Heart left ventricle (tissue), 16 donors: ENCODE measurements around the gene PSTPIP1. TPM values are rescaled to one million over a fixed set of nuclear protein-coding genes. Genes with fewer than 3 reads are reported as not detected.
A peak's percentile ranks its signal among the peaks of the same experiment; 100 is the strongest.

ENCODE experiments used
- ATAC-seq, 4 donors: fragments of 200-7000 bp; cut with Tn5 transposase; one replicate each; pipeline ENCODE4 v1.9.1; 2020 to 2022; ENCODE audit warnings: moderate library complexity in 4 of 4, mild to moderate bottlenecking in 3 of 4, moderate number of reproducible peaks in 1 of 4
- DNase-seq, 5 donors: peaks; one replicate each; pipeline ENCODE4 v3.0.0-alpha.2; 2020
- H3K27ac ChIP-seq, 12 donors: fragments of 200-600 bp; sonication (generic) in 4 of 12; one replicate each; pipeline versions ENCODE4 v1.5.0 to v1.8.0; 2016 to 2022; ENCODE audit warnings: mild to moderate bottlenecking in 2 of 12
- H3K27me3 ChIP-seq, 9 donors: fragments of 200-600 bp; sonication (generic) in 2 of 9; one replicate each; pipeline versions ENCODE4 v1.5.1 to v1.8.0; 2016 to 2022; ENCODE audit warnings: mild to moderate bottlenecking in 3 of 9
- H3K36me3 ChIP-seq, 9 donors: fragments of 200-600 bp; sonication (generic) in 2 of 9; one replicate each; pipeline versions ENCODE4 v1.5.0 to v1.8.0; 2018 to 2022; ENCODE audit warnings: mild to moderate bottlenecking in 2 of 9
- H3K4me1 ChIP-seq, 12 donors: fragments of 200-600 bp; sonication (generic) in 4 of 12; one replicate each; pipeline versions ENCODE4 v1.5.0 to v1.8.0; 2016 to 2022; ENCODE audit warnings: mild to moderate bottlenecking in 3 of 12
- H3K4me3 ChIP-seq, 12 donors: fragments of 200-600 bp; sonication (generic) in 4 of 12; one replicate each; pipeline versions ENCODE4 v1.5.0 to v1.8.0; 2017 to 2022; ENCODE audit warnings: mild to moderate bottlenecking in 9 of 12, moderate library complexity in 4 of 12
- H3K9me3 ChIP-seq, 12 donors: fragments of 200-600 bp; sonication (generic) in 4 of 12; one replicate each; pipeline versions ENCODE4 v1.5.0 to v1.8.0; 2016 to 2022; ENCODE audit warnings: mild to moderate bottlenecking in 1 of 12
- POLR2A ChIP-seq, 2 donors: fragments of 450-650 bp; IDR thresholded peaks; one replicate each; pipeline ENCODE4 v1.6.1; 2017; ENCODE audit warnings: antibody characterized with exemption in 2 of 2, mild to moderate bottlenecking in 2 of 2, moderate library complexity in 2 of 2
- WGBS, 4 donors: extraction: QIAGEN DNeasy Blood & Tissue Kit in 2 of 4; methylation state at CpG; one replicate each; pipeline versions ENCODE4 v1.1.5 to v1.1.7; 2013 to 2018; 5-methylcytosine and 5-hydroxymethylcytosine counted together
- intact Hi-C, 10 donors: fragments of 100-400 bp; cut with DNase I; formaldehyde crosslinking; loops; one replicate each; pipeline versions ENCODE4 v1.11.1 to v1.14.2; 2022
- polyA plus RNA-seq, 2 donors: library from polyadenylated mRNA; stranded (reverse); fragments of 200-250 nt; gene quantifications; one replicate each; pipeline ENCODE4 v1.2.3, GENCODE V29; 2013
- total RNA-seq, 9 donors: library from RNA; depleted of rRNA in 2 of 9; stranded (reverse); fragments of >200 nt in 2 of 9; fragmentation: NEBNext Ultra II Directional in 3 of 9; extraction: Animal tissue kit (Norgen Biotek cat#: 25700) in 3 of 9; gene quantifications; one replicate each; pipeline versions ENCODE4 v1.1.0 to v1.2.4, GENCODE V29; 2016 to 2023
- TF ChIP-seq, protein P1 (sequence below), 12 donors: fragments of 200-600 bp; sonication (generic) in 4 of 12; IDR thresholded peaks; one replicate each; pipeline versions ENCODE4 v1.5.0 to v1.8.0; 2018 to 2022; ENCODE audit warnings: antibody characterized with exemption in 12 of 12, mild to moderate bottlenecking in 5 of 12
- donor health status: ischemic (EF 13 %, LVEDD 7.1; RV severe dilation, severe dysfunction).
- donor health status: healthy with polysubstance abuse.
- donor health status: DM: no; HTN: yes; CAD: no.
- donor health status: DM: no; HTN: no; CAD: no.
- donor health status: ischemic (EF 25% LVEDD 6.9; RV normal size, moderate dysfunction).
- donor health status: ischemic (EF 25% LVEDD 5.7; RV mildly dilated, moderate dysfunction).
- donor health status: healthy.
- donor health status: DM: yes; HTN: yes; CAD: no.
- donor health status: ischemic (EF 35%, LVEDD 5.7; RV mildly dilated, moderate dysfunction).
- donor health status: nonischemic (EF 11% LVEDD 7.7; RV severe dilation, severe dysfunction).
- donor health status: DM: yes; HTN: yes; CAD: no.
- donor health status: PGD.
- donor health status: ischemic (EF 29% LVEDD 5.4; RV normal size, mild dysfunction).
- donor health status: nonischemic (EF 23%, LVEDD 6.1; RV moderate dilation, normal function).

The PSTPIP1 gene
- total and polyA plus RNA-seq, 11 donors = 1.3 to 17.2 (median 2.9) TPM

DNA sequence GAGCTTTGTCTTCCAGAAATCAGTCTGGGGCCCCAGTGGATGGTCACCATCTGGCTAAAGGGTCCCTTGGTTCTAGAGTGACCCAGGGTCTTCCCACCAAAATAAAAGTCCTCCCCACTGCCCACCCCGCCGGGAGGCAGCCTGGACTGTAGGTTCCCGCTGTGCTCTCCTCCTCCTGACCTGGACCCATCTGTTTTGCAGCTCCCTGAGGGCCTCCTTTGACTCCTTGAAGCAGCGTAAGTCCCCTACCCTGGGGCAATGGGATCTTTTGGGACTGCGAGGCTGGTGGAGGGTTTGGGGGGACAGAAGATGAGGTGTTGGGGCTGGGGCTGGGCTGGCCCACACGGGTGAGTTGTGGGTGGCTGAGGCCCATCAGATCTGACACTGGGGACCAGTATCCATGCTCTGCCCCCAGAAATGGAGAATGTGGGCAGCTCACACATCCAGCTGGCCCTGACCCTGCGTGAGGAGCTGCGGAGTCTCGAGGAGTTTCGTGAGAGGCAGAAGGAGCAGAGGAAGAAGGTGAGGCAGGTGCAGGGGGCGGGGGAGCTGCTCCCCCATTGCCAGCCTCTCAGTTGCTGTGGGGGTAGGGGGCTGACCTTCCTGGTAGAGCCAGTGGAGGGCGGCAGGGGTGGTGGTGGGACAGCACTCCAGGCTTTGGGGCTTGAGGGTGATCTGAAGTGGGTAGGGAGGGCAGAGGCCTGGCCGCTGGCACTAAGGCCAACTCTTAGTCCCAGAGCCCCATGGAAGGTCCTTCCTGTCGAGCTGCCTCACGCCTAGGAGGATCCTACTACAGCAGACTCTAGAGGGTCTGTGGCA, 30.4 kb downstream of the PSTPIP1 start:
- Histone ChIP-seq H3K27me3 (peaks cover 0 to 7% (median 0%) of the 10 kb centered on the region in 9 donors), H3K4me3 (no peak overlapping the region), H3K9me3 (no peaks in the 10 kb centered on the region), H3K4me1 (peaks cover 0 to 37% (median 19%) of the 10 kb centered on the region in 12 donors), H3K27ac (no peak overlapping the region), H3K36me3 (peaks cover 0 to 26% (median 0%) of the 10 kb centered on the region in 9 donors)
- peak in 4 of 5 donors; percentile 7 to 37 (median 18) for DNase-seq
- no peak for TF ChIP-seq POLR2A (IDR thresholded peaks at IDR 0.05)
- TF ChIP-seq, protein P1, sequence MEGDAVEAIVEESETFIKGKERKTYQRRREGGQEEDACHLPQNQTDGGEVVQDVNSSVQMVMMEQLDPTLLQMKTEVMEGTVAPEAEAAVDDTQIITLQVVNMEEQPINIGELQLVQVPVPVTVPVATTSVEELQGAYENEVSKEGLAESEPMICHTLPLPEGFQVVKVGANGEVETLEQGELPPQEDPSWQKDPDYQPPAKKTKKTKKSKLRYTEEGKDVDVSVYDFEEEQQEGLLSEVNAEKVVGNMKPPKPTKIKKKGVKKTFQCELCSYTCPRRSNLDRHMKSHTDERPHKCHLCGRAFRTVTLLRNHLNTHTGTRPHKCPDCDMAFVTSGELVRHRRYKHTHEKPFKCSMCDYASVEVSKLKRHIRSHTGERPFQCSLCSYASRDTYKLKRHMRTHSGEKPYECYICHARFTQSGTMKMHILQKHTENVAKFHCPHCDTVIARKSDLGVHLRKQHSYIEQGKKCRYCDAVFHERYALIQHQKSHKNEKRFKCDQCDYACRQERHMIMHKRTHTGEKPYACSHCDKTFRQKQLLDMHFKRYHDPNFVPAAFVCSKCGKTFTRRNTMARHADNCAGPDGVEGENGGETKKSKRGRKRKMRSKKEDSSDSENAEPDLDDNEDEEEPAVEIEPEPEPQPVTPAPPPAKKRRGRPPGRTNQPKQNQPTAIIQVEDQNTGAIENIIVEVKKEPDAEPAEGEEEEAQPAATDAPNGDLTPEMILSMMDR (IDR thresholded peaks at IDR 0.05) = no peak
- intact Hi-C loops = loop anchor here in 5 of 10 donors (10.0 kb wide), 1 partner anchor 520 kb away; no protein-coding TSS in a partner anchor
- no peak for ATAC-seq
- 91 to 95% (median 93%) methylated on average over 12 to 15 of the region's 15 CpGs for WGBS, 4 donors

DNA sequence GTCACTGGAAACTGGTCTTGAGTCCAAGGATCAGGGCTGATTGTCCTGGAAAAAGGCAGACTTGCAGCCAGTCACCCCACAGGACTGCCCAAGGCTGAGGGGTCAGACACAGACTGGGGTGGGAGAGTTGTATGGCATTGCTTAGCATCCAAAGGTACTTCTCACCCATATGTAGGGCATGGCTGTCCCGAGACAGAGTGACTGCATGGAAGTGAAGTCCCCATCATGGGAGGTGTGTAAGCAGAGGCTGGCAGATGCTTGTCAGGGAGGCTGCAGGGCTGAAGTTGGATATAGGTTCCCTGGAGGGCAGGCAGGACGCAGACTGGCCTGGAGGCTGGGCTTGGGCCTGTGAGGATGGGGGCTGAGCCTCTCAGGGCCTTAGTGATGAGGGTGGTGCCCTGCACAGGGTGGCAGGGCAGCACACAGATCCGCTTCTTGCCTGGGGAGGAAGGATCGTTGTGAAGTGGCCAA, 31.1 kb downstream of the PSTPIP1 start:
- no peak for TF ChIP-seq POLR2A (IDR thresholded peaks at IDR 0.05)
- TF ChIP-seq, protein P1 (IDR thresholded peaks at IDR 0.05) = no peak
- intact Hi-C loops = loop anchor here in 5 of 10 donors (10.0 kb wide), 1 partner anchor 519 kb away; no protein-coding TSS in a partner anchor
- no peak for ATAC-seq
- peaks cover 0 to 33% (median 0%) of the 10 kb centered on the region in 9 donors for H3K36me3 ChIP-seq
- H3K4me3 ChIP-seq = no peak overlapping the region
- H3K4me1 ChIP-seq = peaks cover 0 to 32% (median 17%) of the 10 kb centered on the region in 12 donors
- H3K9me3 ChIP-seq = no peaks in the 10 kb centered on the region
- WGBS, 4 donors = 85 to 90% (median 90%) methylated on average over 3 to 4 of the region's 4 CpGs
- peaks cover 0 to 7% (median 0%) of the 10 kb centered on the region in 9 donors for H3K27me3 ChIP-seq
- peak in 3 of 5 donors; percentile 6 to 41 (median 19) for DNase-seq
- H3K27ac ChIP-seq = no peak overlapping the region

DNA sequence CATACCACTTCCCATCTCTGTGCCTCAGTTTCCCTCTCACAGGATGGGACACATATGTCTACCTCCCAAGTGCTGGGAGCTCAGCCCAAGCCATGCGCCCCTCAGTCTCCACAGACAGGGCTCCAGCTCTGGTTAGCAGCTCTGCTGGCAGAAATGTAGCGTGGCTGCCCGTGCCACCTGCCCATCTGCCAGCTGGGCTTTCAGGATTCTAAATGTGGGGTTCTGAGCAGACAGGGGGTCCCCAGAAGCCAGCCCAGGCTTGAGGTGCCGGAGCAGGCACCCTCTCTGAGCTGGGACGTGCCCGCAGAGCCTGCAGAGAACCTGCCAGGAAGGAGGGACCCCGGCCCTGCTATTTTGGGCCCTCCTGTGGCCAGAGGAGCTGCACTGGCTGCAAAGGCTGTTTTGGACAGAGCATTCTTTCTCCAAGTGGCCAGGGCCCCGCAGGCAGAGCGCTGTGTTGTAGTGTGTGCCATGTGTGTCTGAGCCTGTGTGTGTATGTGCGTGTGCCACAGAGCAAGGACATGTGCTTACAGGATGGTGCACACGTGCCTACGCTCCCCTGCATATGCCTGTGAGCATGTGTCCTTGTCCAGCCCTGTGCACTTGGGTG, 31.7 kb downstream of the PSTPIP1 start:
- H3K27ac ChIP-seq = no peak overlapping the region
- DNase-seq (peak in 4 of 5 donors; percentile 15 to 47 (median 18)), ATAC-seq (no peak)
- H3K36me3 ChIP-seq = peaks cover 0 to 36% (median 0%) of the 10 kb centered on the region in 9 donors
- H3K9me3 ChIP-seq = no peaks in the 10 kb centered on the region
- intact Hi-C loops = loop anchor here in 5 of 10 donors (10.0 kb wide), 1 partner anchor 518 kb away; no protein-coding TSS in a partner anchor
- TF ChIP-seq, protein P1 (IDR thresholded peaks at IDR 0.05) = no peak
- TF ChIP-seq POLR2A (IDR thresholded peaks at IDR 0.05) = no peak
- no peak overlapping the region for H3K4me3 ChIP-seq
- 82 to 89% (median 87%) methylated on average over 9 to 12 of the region's 12 CpGs for WGBS, 4 donors
- peaks cover 0 to 7% (median 0%) of the 10 kb centered on the region in 9 donors for H3K27me3 ChIP-seq
- H3K4me1 ChIP-seq = peaks cover 0 to 26% (median 11%) of the 10 kb centered on the region in 12 donors
